K562 (cell line): ENCODE measurements around the gene STPG4. TPM values are rescaled to one million over a fixed set of nuclear protein-coding genes. Genes with fewer than 3 reads are reported as not detected.

Source experiments
- ATAC-seq: fragments of 200-7000 bp; cut with Tn5 transposase; 3 replicates; pipeline ENCODE4 v1.9.1; 2020; ENCODE audit warnings: moderate library complexity
- BruUV-seq: library from RNA; stranded (reverse); fragments of 400-500 nt; replicated peaks from 2 replicates; lab custom pipeline; 2021; lab: Mats Ljungman, UMichigan
- CTCF ChIA-PET: fragments of 300-600 bp; formaldehyde crosslinking; extraction: SDS; loops from one replicate; lab custom pipeline; 2021; ENCODE audit warnings: low intra/inter-chr PET ratio; lab: Yijun Ruan, JAX
- POLR2A ChIA-PET: fragments of 300-600, 350-650 bp; sonication (Branson Sonifier 250); formaldehyde crosslinking; extraction: SDS; loops from one replicate; lab custom pipeline; 2021; ENCODE audit warnings: antibody characterized with exemption, inconsistent platforms; lab: Yijun Ruan, JAX
- DNase-seq, 4 experiments: peaks; one replicate each; pipeline versions ENCODE4 v3.0.0 to v3.0.0-alpha.2; 2011 to 2018; ENCODE audit warnings: low spot score in 3 of 4, mixed read lengths in 3 of 4; ENCODE audit errors: extremely low read depth in 1 of 4
- FAIRE-seq: peaks from 2 replicates; lab custom pipeline; 2011; peaks lifted over from hg19 to GRCh38; lab: Jason Lieb, UNC
- H2AFZ ChIP-seq: 2 replicates; pipeline ENCODE4 v1.6.0; 2011; ENCODE audit warnings: low read depth, low read length, control low read depth, inconsistent platforms
- H3K27ac ChIP-seq: fragments of 200-600 bp; 3 replicates; pipeline ENCODE4 v1.8.0; 2011; ENCODE audit warnings: low read depth, mild to moderate bottlenecking, control low read depth, inconsistent platforms, low read length, moderate library complexity, mixed read lengths; ENCODE audit errors: extremely low read depth
- H3K27me3 ChIP-seq, 2 experiments: fragments of 300-600 bp in 1 of 2; 2 replicates in 1 of 2; 3 replicates in 1 of 2; pipeline versions ENCODE4 v1.6.0 to v1.8.0; 2011; ENCODE audit warnings: inconsistent platforms in 2 of 2, low read length in 2 of 2, mild to moderate bottlenecking in 1 of 2, mixed read lengths in 1 of 2, moderate library complexity in 1 of 2; ENCODE audit not compliant: control insufficient read depth in 2 of 2, insufficient read depth in 2 of 2
- H3K36me3 ChIP-seq: fragments of 300-600 bp; 3 replicates; pipeline ENCODE4 v1.8.0; 2011; ENCODE audit warnings: mild to moderate bottlenecking, low read length, inconsistent platforms; ENCODE audit not compliant: control insufficient read depth, insufficient read depth
- H3K4me1 ChIP-seq, 2 experiments: fragments of 200-600 bp in 1 of 2; replicated peaks in 1 of 2; 2 replicates in 1 of 2; 3 replicates in 1 of 2; pipeline versions ENCODE4 v1.5.1 to v1.8.0; 2011; ENCODE audit warnings: inconsistent platforms in 2 of 2, low read length in 2 of 2, mild to moderate bottlenecking in 1 of 2, mixed read lengths in 1 of 2, moderate library complexity in 1 of 2; ENCODE audit not compliant: control insufficient read depth in 2 of 2, insufficient read depth in 2 of 2
- H3K4me2 ChIP-seq: 2 replicates; pipeline ENCODE4 v1.6.1; 2011; ENCODE audit warnings: low read length, control low read depth, inconsistent platforms, mixed read lengths; ENCODE audit not compliant: insufficient read depth
- H3K4me3 ChIP-seq: fragments of 200-600 bp; sonication (generic), shearing (Covaris generic); 2 replicates; pipeline ENCODE4 v1.5.1; 2016; ENCODE audit warnings: control low read depth, inconsistent platforms
- H3K79me2 ChIP-seq: fragments of 200-600 bp; 3 replicates; pipeline ENCODE4 v1.8.0; 2011; ENCODE audit warnings: low read length, inconsistent platforms; ENCODE audit not compliant: control insufficient read depth, insufficient read depth
- H3K9ac ChIP-seq, 2 experiments: 2 replicates each; pipeline versions ENCODE4 v1.6.0 to v1.6.1; 2011; ENCODE audit warnings: low read depth in 2 of 2, low read length in 2 of 2, control low read depth in 1 of 2, inconsistent platforms in 1 of 2, mild to moderate bottlenecking in 1 of 2, mixed read lengths in 1 of 2; ENCODE audit not compliant: insufficient read depth in 1 of 2
- H3K9me1 ChIP-seq: one replicate; pipeline ENCODE4 v1.6.0; 2011; ENCODE audit warnings: inconsistent platforms, mild to moderate bottlenecking, low read length, moderate library complexity; ENCODE audit not compliant: control insufficient read depth, insufficient read depth
- H3K9me3 ChIP-seq: replicated peaks from 2 replicates; pipeline ENCODE4 v1.5.1; 2011; ENCODE audit warnings: low read depth, low read length, inconsistent platforms; ENCODE audit not compliant: control insufficient read depth, insufficient read depth
- H4K20me1 ChIP-seq: replicated peaks from 2 replicates; pipeline ENCODE4 v1.6.1; 2011; ENCODE audit warnings: low read length, inconsistent platforms, mixed read lengths; ENCODE audit not compliant: control insufficient read depth, insufficient read depth
- ATF3 ChIP-seq, 2 experiments: fragments of 450-650 bp in 1 of 2; sonication (generic) in 1 of 2; formaldehyde crosslinking in 1 of 2; IDR thresholded peaks in 1 of 2; conservative IDR thresholded peaks in 1 of 2; 2 replicates each; pipeline versions ENCODE4 v1.6.1 to v1.8.1; 2016 to 2023; ENCODE audit warnings: mild to moderate bottlenecking in 2 of 2, moderate library complexity in 2 of 2, inconsistent platforms in 1 of 2, missing genetic modification reagents in 1 of 2
- ATF7 ChIP-seq: fragments of 450-650 bp; IDR thresholded peaks from 2 replicates; pipeline ENCODE4 v1.7.1; 2014; ENCODE audit warnings: mild to moderate bottlenecking, moderate library complexity
- HDAC1 ChIP-seq, 2 experiments: fragments of 450-650 bp; IDR thresholded peaks; 2 replicates each; pipeline ENCODE4 v1.6.1; 2016 to 2017; ENCODE audit warnings: inconsistent platforms in 1 of 2, mild to moderate bottlenecking in 1 of 2, moderate library complexity in 1 of 2
- POLR2B ChIP-seq: fragments of 450-650 bp; IDR thresholded peaks from 2 replicates; pipeline ENCODE4 v1.6.1; 2018; ENCODE audit warnings: low read depth; ENCODE audit not compliant: partially characterized antibody
- POLR2G ChIP-seq: fragments of 200-400 bp; formaldehyde crosslinking; IDR thresholded peaks from 2 replicates; pipeline ENCODE4 v1.6.1; 2017; ENCODE audit warnings: low read depth, mild to moderate bottlenecking, antibody characterized with exemption, low read length, moderate library complexity
- WGBS: fragments of 100-300 bp; shearing (Covaris generic); methylation state at CpG from one replicate; pipeline ENCODE4 v1.1.6; 2016; ENCODE audit warnings: low coverage, mixed read lengths; ENCODE audit not compliant: insufficient coverage; ENCODE audit errors: missing lambda C conversion rate; 5-methylcytosine and 5-hydroxymethylcytosine counted together
- in situ Hi-C: fragments of 300-500 bp; cut with MboI; formaldehyde crosslinking; loops from 4 replicates; pipeline ENCODE4 v1.15.0; 2018; ENCODE audit warnings: inconsistent platforms, mixed read lengths
- intact Hi-C: fragments of 100-400 bp; cut with micrococcal nuclease; formaldehyde crosslinking; loops from 2 replicates; pipeline ENCODE4 v1.14.2; 2022
- polyA plus RNA-seq, 8 experiments: library from polyadenylated mRNA; depleted of rRNA in 4 of 8; stranded (reverse) in 5 of 8; unstranded in 3 of 8; fragments of >200 nt; fragmentation: Nextera tagmentation in 2 of 8; fragmentation: Illumina TruSeq in 1 of 8; extraction: Ambion mirVana in 2 of 8; extraction: Trizol in 1 of 8; gene quantifications; 2 replicates each; pipeline versions ENCODE4 v1.2.1 to v1.2.3, GENCODE V29; 2011 to 2014; ENCODE audit warnings: inconsistent platforms in 1 of 8, missing spikeins in 1 of 8
- total RNA-seq, 7 experiments: library from RNA; depleted of rRNA in 6 of 7; stranded (reverse); fragments of >200 nt in 6 of 7; fragmentation: Illumina TruSeq in 2 of 7; extraction: Trizol in 2 of 7; gene quantifications; 2 replicates each; pipeline versions ENCODE4 v1.2.1 to v1.2.3, GENCODE V29; 2011 to 2021; ENCODE audit warnings: low replicate concordance in 1 of 7

Gene STPG4
- total and polyA plus RNA-seq, 9 of the 15 experiments (the other 6 are each of a cell fraction or from before 2014, with no cell fraction given): 0.10 to 0.68 (median 0.22) TPM; not detected in 6

- FAIRE-seq: no peak
- H3K4me3 ChIP-seq: no peak overlapping the region
- no peaks in the 10 kb centered on the region for H3K9me1 ChIP-seq
- H3K27me3 ChIP-seq: no peaks in the 10 kb centered on the region
- peaks cover 93% of the 10 kb centered on the region for H3K36me3 ChIP-seq
- H3K9me3 ChIP-seq: no peaks in the 10 kb centered on the region
- H4K20me1 ChIP-seq: peaks cover 60% of the 10 kb centered on the region
- no peak for DNase-seq
- BruUV-seq: no TSS peak
- TF ChIP-seq HDAC1 (IDR thresholded peaks at IDR 0.05): no peak
- 0 out of 2 replicates have a peak, but pooled peaks have one; percentile 33 for TF ChIP-seq ATF3 (IDR thresholded peaks at IDR 0.05)
- TF ChIP-seq ATF3 (CRISPR knock-in tag; conservative IDR thresholded peaks at IDR 0.05): no peak
- 0 out of 2 replicates have a peak, but pooled peaks have one; percentile 36 for TF ChIP-seq ATF7
- ChIA-PET CTCF (no interaction called here), POLR2A (no interaction called here)
- ATAC-seq: no peak
- no peak overlapping the region for H3K9ac ChIP-seq
- no peak overlapping the region for H3K27ac ChIP-seq
- no peak overlapping the region for H3K4me2 ChIP-seq
- intact Hi-C loops (no loop called here), in situ Hi-C loops (no loop called here)
- no peak overlapping the region for H2AFZ ChIP-seq
- peaks cover 89% of the 10 kb centered on the region for H3K79me2 ChIP-seq
- 93% methylated on average over 5 of the region's 5 CpGs for WGBS
- H3K4me1 ChIP-seq: peaks cover 0 to 2% of the 10 kb centered on the region in 2 experiments; a peak in 2 of 5 replicates
These were observed 12.0 kb upstream of the STPG4 start for GRCh38 chr2:47167149-47167548.

- Histone ChIP-seq H3K9me3 (no peaks in the 10 kb centered on the region), H3K9me1 (no peaks in the 10 kb centered on the region), H3K4me2 (no peak overlapping the region), H3K79me2 (peaks cover 68% of the 10 kb centered on the region), H3K27ac (no peak overlapping the region), H4K20me1 (peaks cover 40% of the 10 kb centered on the region), H2AFZ (no peak overlapping the region), H3K4me3 (no peak overlapping the region), H3K4me1 (no peaks in the 10 kb centered on the region; a peak in 1 of 5 replicates), H3K9ac (no peak overlapping the region), H3K27me3 (no peaks in the 10 kb centered on the region), H3K36me3 (peaks cover 93% of the 10 kb centered on the region)
- no peak for DNase-seq
- no peak for ATAC-seq
- FAIRE-seq: no peak
- intact Hi-C loops: no loop called here
- in situ Hi-C loops: no loop called here
- TF ChIP-seq POLR2G: 0 out of 2 replicates have a peak, but pooled peaks have one; percentile 15
- TF ChIP-seq POLR2B: no peak
- ChIA-PET POLR2A (interaction anchor here (0.6 to 2.0 kb wide), 3 partner anchors 10 to 24 kb away, joined by 3 to 5 read pairs (median 4); partner anchors contain the start of gene STPG4), CTCF (no interaction called here)
- BruUV-seq: no TSS peak
These were observed 10.0 kb upstream of the STPG4 start for GRCh38 chr2:47165001-47165555.
